HFFc6 (cell line): ENCODE results near the gene MSH3. TPM values are rescaled to one million over a fixed set of nuclear protein-coding genes. Genes with fewer than 3 reads are reported as not detected.

ENCODE experiments used
- DNase-seq: peaks from one replicate; pipeline ENCODE4 v3.0.0-alpha.2; 2018
- H3K27ac Mint-ChIP-seq: 2 replicates; pipeline ENCODE4 v1.8.0; 2020; ENCODE audit warnings: mild to moderate bottlenecking, mixed read lengths
- H3K27me3 Mint-ChIP-seq: 2 replicates; pipeline ENCODE4 v1.8.0; 2021; ENCODE audit warnings: mild to moderate bottlenecking, moderate library complexity, mixed read lengths; ENCODE audit not compliant: insufficient read depth
- H3K36me3 Mint-ChIP-seq: 2 replicates; pipeline ENCODE4 v1.8.0; 2021; ENCODE audit warnings: low read depth, mixed read lengths
- H3K4me1 Mint-ChIP-seq: 2 replicates; pipeline ENCODE4 v1.8.0; 2020; ENCODE audit warnings: low read depth, mixed read lengths
- H3K4me3 Mint-ChIP-seq: 2 replicates; pipeline ENCODE4 v1.8.0; 2020; ENCODE audit warnings: mild to moderate bottlenecking, moderate library complexity, mixed read lengths
- H3K9me3 Mint-ChIP-seq: 2 replicates; pipeline ENCODE4 v1.8.0; 2020; ENCODE audit warnings: mild to moderate bottlenecking, mixed read lengths
- CTCF ChIP-seq: fragments of 200-600 bp; sonication (generic); IDR thresholded peaks from 2 replicates; pipeline ENCODE4 v1.5.0; 2021; ENCODE audit warnings: antibody characterized with exemption, mild to moderate bottlenecking
- total RNA-seq, 6 experiments: library from RNA; stranded (reverse); fragmentation: NEBNext Ultra II Directional; extraction: Animal tissue kit (Norgen Biotek cat#: 25700); gene quantifications; 2 replicates in 1 of 6; 3 replicates in 5 of 6; pipeline ENCODE4 v1.2.3, GENCODE V29; 2021

MSH3 gene
- total RNA-seq, 6 experiments from 2014 or later: 13.6 to 14.9 (median 14.3) TPM

- TF ChIP-seq CTCF: no peak
- Mint-ChIP-seq H3K27ac (no peak overlapping the region), H3K4me3 (no peak overlapping the region), H3K36me3 (peaks cover 18% of the 10 kb centered on the region), H3K27me3 (no peaks in the 10 kb centered on the region), H3K4me1 (no peaks in the 10 kb centered on the region), H3K9me3 (no peaks in the 10 kb centered on the region)
- no peak for DNase-seq
Observed at GRCh38 chr5:80799041-80799440, 144.6 kb downstream of the MSH3 start.

GRCh38 chr5:80799573-80799972 is 145.1 kb downstream of the MSH3 start:
- Mint-ChIP-seq H3K36me3 (peaks cover 18% of the 10 kb centered on the region), H3K9me3 (no peaks in the 10 kb centered on the region), H3K27ac (no peak overlapping the region), H3K4me3 (no peak overlapping the region), H3K27me3 (no peaks in the 10 kb centered on the region), H3K4me1 (no peaks in the 10 kb centered on the region)
- no peak for TF ChIP-seq CTCF
- DNase-seq: no peak

- Mint-ChIP-seq H3K27ac (no peak overlapping the region), H3K36me3 (peaks cover 18% of the 10 kb centered on the region), H3K4me3 (no peak overlapping the region), H3K9me3 (no peaks in the 10 kb centered on the region), H3K27me3 (no peaks in the 10 kb centered on the region; the same call in 1 of the 2 replicates), H3K4me1 (no peaks in the 10 kb centered on the region)
- no peak for TF ChIP-seq CTCF
- DNase-seq: no peak
Observed at GRCh38 chr5:80804332-80804731, 149.9 kb downstream of the MSH3 start.

- no peaks in the 10 kb centered on the region for H3K4me1 Mint-ChIP-seq
- H3K4me3 Mint-ChIP-seq: no peak overlapping the region
- DNase-seq: no peak
- TF ChIP-seq CTCF: no peak
- H3K27ac Mint-ChIP-seq: no peak overlapping the region
- no peaks in the 10 kb centered on the region for H3K9me3 Mint-ChIP-seq
- H3K27me3 Mint-ChIP-seq: no peaks in the 10 kb centered on the region; the same call in 1 of the 2 replicates
- peaks cover 18% of the 10 kb centered on the region for H3K36me3 Mint-ChIP-seq
Observed at GRCh38 chr5:80805038-80805437, 150.6 kb downstream of the MSH3 start.

- H3K27ac Mint-ChIP-seq: no peak overlapping the region
- H3K36me3 Mint-ChIP-seq: peaks cover 17% of the 10 kb centered on the region
- no peak overlapping the region for H3K4me3 Mint-ChIP-seq
- no peaks in the 10 kb centered on the region; the same call in 1 of the 2 replicates for H3K27me3 Mint-ChIP-seq
- TF ChIP-seq CTCF: no peak
- DNase-seq: no peak
- no peaks in the 10 kb centered on the region for H3K4me1 Mint-ChIP-seq
- no peaks in the 10 kb centered on the region for H3K9me3 Mint-ChIP-seq
Observed at GRCh38 chr5:80806929-80807328, 152.5 kb downstream of the MSH3 start.

- Mint-ChIP-seq H3K4me3 (no peak overlapping the region), H3K4me1 (no peaks in the 10 kb centered on the region), H3K27me3 (no peaks in the 10 kb centered on the region; the same call in 1 of the 2 replicates), H3K36me3 (peaks cover 4% of the 10 kb centered on the region), H3K9me3 (no peaks in the 10 kb centered on the region), H3K27ac (no peak overlapping the region)
- TF ChIP-seq CTCF: no peak
- DNase-seq: no peak
Observed at GRCh38 chr5:80809451-80809850, 155.0 kb downstream of the MSH3 start.
